GM21619 (cell line): ENCODE data around the gene GAB2.

Experiments used
- ATAC-seq: cut with Tn5 transposase; IDR thresholded peaks from one replicate; pipeline ENCODE4 v1.9.1; 2021; ENCODE audit not compliant: unreplicated experiment

The GAB2 gene

DNA sequence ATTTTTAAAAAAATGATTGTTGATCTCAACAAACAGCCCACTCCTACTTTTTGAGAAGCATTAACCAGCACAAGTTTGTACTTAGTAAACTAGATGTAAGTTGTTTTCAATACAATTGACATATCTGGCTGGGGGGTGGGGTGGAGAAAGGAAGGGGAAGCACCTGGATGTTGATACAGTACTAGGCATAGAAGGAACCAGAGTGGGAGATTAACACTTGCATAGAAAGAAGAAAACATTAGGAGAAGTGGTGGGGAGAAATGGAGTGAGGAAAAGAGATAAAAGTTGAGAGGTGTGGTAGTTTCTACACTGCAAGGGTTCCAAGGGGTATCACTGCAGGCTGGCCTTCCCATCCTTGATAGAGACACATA, 10.6 kb upstream of the GAB2 start:
- ATAC-seq, result peak; percentile 2

DNA sequence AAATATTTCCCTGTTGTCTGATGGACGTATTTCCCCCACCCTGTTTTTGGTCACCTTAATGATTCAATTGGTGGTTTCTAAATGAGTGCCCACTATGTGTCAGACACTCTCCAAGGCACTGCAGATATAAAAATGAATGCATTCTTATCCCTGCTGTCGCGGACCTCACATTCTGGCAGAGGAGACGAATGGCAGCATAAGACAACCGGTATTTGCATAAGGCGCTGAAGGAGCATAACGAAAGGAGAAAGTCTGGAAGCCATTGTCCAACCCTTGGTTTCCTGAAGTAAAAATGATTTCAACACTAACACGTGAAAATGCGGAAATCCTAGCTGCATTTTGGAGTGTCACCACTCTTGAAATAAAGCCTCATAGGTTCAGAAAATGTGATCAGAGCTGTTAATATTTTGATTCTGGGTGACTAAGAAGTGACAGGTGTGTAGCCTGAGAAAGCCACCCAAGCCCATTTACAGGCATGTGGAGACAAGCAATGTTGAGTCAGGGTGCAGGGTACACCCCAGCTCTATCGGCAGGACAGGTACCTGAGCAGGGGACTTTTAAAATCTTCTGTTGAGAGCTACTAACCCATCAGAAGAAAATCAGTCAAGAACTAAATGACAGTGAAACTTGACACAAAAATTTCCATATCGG, 10.1 kb upstream of the GAB2 start:
- ATAC-seq, result peak; percentile 36

DNA sequence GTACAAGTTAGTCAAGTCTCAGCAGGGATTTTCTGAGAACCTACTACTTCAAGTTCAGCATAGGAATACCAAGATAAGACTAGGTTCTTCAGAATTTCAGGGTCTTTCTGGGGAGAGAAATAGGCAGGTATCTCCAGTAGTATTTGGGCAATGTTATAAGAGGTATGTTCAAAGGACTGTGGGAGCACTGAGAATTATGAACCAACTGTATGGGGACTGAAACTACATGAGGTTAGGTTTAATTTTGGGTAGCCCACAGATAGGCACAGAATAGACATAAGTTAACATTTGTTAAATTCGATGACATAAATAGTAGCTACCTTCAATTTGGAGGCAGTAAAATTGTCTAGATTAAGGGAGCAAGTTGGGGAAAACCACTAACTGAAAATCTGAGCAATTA, 9.2 kb upstream of the GAB2 start:
- no peak for ATAC-seq

DNA sequence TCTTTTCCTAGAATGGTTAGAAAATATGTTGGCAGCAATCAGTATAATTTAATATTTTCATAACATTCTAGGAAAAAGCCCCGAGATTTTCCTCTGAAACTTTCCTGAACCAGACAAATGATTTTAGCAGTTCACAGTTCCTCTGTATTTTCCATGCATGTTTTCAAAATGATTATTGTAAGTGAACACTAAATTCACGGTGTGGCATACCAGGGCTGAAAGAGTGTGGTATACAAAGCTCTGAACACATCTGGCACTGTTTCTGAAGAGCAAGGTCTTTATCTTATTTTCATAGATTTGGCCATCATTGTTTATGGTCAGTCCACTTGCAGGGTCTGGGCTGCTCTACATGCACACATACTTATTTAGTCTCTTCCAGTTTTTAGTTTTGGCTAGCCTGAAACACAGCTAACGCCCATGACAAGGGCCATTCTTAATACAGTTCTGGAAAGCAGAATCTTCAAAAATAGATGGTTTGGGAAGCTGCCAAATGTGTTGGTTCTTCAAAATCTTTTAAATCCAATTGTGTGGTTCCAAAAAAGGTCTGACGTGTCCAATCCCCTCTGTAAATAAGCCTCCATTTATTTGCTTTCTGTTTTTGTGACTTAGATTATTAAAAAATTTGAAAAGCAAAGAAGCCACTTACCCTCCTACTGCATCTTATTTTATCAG, 7.9 kb upstream of the GAB2 start:
- ATAC-seq, result no peak

DNA sequence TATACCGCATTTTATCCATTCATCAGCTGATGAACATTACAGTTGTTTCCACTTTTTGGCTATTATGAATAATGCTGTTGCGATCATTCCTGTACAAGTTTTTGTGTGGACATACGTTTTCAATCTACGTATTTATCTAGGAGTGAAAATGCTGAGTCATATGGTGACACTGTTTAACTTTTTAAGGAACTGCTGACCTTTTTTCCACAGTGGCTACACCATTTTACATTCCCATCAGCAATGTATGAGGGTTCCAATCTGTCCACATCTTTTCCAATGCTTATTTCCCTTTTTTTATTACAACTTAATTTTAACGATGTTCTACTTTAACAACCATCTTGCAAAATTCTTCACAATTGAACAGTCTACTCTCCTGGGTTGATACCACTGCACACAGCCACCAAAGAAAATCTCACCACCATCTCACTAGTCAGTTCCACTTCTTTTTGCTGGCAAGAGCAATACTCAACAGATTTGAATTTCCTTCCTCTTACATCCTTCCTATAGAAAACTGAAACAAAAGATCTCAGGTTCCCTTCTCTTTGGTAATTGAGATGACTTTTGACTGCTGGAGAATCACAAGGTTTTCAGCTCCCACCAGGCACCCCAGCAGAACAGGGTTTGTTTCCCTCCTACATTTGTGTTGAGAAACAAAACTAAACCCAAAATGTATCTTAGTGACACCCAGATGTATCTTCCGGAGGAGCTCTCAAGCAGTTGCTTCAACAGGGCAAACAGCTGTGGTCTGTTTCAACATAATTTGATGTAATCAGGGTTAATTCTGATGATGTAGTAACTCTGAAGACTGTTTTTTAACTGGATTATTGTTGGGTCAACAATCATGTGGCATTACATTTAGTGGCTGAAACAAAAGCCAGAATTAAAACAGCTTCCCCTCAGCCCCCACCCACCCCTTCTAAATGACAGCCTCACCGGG, 7.0 kb upstream of the GAB2 start:
- ATAC-seq, result peak; percentile 34

DNA sequence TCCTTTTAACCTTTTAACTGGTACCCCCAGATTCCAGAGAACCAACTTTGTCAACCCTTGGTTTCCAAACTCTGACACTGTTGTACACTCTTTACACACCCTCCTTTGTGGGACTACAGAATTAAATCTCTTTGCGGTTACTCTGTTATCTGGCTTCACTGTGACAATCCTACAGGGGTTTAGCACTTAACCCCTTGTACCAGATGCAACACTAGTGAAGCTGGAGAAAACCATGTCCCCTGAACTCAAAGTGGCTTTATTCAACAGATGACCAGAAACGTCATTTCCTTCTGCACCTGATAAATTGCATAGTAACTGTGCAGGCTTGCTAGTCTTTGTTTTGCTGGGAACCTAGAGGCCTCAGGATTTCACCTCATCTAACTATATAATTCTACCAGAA, 5.6 kb upstream of the GAB2 start:
- ATAC-seq, result no peak

DNA sequence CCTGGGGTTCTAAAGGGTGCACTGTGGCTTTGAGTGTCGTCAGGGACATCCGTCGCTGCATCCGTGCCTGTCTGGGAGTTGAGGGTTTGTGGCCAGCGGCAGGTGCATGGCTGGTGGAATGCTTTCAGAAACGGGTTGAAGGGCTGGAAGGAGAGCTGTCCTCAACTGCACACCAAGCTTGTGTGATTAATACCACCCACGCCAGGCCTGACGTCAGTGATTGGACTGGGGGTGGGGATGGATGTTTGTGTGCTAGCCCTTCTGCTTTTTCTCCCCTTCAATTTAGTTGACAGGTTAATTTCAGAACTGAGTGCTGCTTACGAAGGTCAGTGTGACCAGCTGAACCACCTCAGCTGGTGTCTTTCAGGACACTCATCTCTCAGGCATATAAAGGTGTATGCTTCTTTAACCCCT, 3.2 kb upstream of the GAB2 start:
- no peak for ATAC-seq

DNA sequence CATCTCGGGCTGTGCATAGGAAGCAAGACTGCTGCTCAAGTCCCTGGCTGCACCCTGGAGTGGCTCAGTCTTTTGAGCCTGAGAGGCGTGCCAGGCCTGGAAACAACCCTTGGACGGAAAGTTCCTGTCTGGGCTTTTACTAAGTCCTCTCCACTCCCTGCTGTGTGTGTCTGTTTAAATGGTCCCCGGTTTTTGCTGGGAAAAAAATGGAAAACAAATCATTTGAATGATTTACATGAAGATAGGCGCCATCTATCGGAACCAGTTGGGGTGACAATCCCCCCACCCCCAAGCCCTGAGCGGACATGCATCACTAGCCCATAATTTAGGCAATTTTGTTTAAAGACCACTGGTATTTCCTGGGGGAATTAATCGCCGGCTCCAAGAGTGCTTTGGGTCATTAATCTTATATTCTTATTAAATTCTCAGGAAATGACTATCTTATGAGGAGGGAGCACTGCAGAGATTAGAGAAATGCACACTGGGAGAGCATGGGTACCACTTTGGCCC, 2.7 kb upstream of the GAB2 start:
- no peak for ATAC-seq

DNA sequence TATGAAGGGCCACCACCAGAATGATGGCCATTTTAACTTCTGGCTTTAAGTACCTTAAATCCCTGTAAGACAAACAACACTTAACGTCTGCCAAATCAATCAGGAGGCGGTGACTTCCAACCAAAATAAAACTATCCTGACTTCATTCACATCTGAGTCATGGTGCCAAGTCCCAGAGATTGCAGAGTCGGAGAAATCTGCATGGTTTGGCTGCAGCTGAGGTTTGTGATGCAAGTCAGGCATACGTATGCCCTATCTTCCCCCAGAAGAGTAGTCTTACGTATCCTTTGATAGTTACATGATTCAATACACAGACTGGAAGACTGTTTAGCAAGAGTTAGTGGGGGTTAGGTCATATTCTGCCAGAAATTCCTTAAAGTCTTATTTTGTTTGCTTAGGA, 1.7 kb upstream of the GAB2 start:
- no peak for ATAC-seq

DNA sequence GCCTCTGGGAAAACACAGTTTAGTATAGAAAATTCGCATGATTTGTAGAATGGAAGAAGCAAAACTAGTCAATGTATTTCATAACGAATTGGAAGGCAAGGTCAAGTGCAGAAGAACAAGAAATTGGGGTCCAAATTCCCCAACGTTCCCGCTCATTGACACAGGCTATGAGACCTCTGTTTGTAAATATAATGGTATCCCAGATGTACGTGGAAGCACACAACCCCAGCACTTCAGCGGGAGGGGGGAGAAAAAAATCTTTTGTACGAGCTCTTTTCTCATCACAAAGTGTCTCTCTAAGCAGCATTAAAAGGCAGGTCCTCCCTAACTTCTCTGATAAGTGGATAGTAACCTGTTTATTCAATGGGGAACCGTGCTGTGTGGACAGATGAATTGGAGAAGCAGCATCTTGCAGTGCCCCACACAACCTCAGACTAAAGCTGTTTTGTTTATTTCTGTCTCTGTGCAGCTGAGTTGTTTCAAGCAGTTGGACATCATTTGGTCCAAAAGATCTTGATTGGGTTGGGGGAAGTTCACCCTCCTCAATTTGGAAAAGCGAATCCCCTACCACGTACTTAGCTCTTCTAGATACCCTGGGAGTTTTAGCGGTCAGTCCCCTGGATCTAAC, 1.1 kb upstream of the GAB2 start:
- ATAC-seq, result no peak

DNA sequence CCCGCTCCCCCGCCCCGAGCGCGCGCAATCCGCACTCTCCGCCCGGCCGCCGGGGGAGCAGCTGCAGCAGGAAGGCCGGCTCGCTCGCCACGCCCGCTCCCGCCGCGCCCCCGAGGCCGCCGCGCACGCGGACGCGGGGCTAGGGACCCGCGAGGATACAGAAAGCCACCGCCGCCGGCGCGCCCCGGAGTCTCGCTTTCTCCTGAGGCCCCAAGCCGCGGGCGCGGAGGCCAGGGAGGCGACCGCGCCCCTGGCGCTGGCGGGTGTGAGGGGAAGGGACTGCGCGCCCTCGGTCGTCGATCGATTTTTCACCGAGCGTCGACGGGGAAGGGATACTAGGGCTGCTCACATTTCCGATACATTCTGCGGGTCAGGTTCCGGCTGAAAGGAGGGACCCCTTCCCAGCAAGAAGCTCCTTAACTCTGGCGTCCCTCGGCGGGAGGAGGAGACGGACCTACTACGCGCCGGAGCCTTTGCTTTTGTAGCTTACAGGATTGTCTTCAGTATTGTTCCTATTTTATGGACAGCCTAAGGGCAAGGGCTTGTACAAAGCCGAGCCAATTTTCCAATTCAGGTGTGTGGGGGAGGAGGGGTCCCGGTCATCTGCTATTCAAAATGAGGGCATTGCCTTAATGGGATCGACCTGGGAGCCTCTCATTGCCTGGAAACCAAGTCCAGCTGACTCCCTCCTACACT, 416 bp upstream of the GAB2 start:
- peak; percentile 42 for ATAC-seq

DNA sequence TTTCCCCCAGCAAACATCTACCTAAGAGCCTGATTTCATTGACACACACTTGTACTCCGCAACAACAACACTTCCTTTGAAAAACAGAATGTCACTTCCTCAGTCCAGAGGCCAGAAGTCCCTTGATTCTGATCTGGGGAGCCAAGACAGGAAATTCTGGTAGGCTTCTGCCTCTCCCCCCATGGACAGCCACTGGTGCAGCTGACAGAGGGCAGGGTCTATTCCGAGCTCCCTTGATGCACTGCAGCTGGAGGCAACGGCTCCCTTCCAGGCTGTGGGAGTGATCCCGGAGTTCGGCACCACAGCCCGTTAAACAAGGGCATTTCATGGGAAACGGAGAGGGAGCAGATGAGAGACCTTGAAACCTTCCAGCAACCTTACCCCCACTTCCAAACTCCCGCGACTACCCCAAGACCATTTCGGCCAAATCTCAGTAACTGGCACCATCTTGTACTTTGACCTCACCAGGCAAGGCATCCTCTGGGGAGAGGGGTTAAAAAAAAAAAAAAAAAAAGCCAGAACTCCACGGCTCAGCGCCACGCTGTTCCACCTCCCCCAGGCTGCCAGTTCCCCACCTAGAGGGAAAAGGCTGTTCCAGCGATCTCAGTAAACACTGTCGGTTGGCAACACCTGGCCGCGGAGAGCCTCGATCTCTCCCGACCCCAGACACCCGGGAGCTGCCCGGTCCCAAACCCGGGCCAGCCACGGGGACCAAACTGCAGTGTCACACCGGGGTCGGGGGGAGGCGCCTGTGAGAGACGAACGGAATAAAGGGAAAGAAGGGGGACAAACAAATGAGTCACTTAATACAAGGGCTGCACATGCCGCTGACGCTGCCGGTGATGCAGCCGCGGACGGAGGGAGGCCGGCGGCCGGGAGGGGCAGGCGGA, 1.1 kb downstream of the GAB2 start:
- ATAC-seq, result peak; percentile 42

DNA sequence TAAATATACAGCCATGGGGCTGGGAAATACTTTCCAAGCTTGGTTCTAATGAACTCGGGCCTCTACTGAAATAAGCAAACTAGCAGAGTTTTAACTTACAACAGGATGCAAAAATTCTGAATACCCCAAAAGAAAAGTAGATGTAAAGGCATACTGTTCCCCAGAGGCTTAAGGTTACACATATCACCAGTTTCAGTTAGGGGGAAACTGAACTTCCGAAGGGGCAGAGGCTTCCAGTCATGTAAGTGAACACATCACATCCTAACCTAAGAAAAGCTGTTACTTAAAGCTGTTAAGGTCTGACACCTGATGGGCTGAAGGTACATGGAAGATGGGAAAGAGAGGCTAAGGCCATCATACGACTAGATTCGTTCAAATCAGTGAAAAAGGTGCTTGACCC, 2.3 kb downstream of the GAB2 start:
- no peak for ATAC-seq

DNA sequence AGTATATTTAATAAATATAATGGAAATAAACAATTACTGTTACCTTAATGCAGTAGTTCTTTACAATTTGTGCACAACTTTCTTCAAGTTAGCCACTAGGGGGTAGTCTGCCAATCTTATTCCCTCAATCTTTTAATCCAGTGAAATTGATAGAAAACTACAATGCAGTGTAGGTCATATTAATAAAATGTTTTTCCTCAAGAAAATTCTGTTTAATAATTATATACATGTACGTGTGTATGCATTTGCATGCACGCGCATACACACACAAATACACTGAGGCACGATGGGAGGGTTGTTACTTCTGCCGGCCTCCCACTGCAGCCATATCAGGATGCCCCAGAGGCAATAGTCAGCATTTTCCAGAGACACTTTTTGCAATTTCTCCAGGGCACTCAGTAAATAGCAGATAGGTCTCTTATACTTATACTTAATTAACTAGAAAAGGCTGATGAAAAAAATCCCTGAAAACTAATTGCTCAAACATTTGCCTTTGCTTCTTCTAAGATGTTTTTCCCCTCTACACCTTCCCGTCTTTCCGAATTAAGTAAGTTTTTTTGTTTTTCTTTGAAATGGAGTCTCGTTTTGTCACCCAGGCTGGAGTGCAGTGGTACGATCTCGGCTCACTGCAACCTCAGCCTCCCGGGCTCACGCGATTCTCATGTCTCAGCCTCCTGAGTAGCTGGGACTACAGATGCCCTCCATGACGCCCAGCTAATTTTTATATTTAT, 3.1 kb downstream of the GAB2 start:
- no peak for ATAC-seq

DNA sequence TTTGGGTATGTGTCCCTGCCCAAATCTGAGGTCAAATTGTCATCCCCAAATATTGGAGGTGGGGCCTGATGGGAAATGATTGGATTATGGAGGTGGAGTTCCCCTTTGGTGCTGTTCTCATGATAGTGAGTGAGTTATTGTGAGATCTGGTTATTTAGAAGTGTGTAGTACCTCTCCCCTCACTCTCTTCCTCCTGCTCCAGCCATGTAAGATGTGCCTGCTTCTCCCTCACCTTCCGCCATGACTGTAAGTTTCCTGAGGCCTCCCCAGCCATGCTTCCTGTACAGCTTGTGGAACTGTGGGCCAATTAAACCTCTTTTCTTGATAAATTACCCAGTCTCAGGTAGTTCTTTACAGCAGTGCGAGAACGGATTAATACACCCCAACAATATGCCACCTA, 9.0 kb downstream of the GAB2 start:
- no peak for ATAC-seq

DNA sequence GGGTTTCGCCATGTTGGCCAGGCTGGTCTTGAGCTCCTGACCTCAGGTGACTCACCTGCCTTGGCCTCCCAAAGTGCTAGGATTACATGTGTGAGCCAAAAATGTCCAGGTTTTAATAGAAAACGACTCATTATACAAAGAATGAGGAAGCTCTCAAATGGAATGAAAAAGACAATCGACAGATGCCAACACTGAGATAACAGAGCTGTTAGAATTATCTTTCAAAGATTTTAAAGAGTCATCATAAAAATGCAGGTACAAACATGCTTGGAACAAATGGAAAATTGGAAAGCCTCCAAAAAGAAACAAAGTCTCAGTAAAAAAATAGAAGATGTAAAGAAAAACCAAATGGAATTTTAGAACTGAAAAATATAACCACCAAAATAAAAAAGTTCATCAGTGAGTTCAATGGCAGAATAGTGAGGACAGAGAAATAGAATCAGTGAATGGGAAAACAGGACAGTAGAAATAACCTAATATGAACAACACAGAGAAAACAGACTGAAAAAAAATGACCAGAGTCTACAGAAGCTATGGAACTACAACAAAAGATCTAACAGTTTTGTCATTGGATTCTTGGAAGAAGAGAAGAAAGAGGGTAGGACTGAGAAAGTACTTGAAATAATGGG, 10.9 kb downstream of the GAB2 start:
- ATAC-seq, result no peak

DNA sequence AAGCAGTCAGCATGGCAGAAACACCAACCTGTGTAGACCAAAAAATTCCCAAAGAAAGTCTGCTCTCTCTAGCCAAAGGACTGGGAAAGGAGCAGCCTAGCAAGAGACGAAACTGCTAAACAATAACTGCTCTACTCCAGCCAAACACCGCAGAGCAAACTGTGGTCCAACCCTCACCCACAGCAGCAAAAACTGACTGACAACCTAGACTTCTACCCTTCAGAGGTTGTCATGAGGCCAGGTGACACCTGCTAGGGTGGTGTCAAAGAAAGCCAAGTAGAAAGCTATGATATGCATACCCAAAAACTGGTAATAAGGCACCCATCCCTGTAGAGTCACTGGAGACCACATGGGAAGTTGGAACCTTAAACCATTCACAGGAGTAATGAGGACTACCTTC, 11.8 kb downstream of the GAB2 start:
- ATAC-seq, result no peak

DNA sequence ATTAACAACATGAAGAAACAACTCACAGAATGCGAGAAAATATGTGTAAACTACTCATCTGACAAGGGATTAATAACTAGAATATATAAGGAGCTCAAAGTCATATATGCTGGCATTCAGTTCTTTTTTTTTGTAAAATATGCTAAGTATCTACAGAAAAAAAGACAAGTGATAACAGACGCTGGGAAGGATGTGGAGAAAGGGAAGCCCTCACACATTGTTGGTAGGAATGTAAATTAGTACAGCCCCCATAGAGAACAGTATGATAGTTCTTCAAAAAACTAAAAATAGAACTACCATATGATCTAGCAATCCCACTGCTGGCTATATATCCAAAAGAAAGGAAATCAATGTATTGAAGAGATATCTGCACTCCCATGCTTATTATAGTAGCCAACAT, 13.8 kb downstream of the GAB2 start:
- ATAC-seq, result no peak

DNA sequence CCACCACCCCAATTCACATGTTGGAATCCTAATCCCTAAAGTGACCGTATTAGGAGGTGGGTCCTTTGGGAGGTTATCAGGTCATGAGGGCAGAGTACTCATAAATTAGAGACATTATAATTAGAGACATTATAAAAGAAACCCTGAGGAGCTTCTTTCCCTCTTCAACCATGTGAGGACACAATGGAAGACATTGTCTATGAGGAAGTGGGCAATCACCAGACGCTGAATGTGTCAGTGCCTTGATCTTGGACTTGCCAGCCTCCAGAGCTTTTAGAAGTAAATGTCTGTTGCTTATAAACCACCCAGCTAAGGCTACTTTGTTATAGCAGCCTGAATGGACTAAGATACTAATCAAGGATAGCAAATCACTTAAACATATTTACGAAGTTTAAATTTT, 14.8 kb downstream of the GAB2 start:
- ATAC-seq, result no peak
